Activated CD8-positive, alpha-beta T cell treated with anti-CD3 and anti-CD28 coated beads for 36 hours (primary cell): Measurements from ENCODE around the gene ADAM33. TPM values are rescaled to one million over a fixed set of nuclear protein-coding genes. Genes with fewer than 3 reads are reported as not detected.

Experiments used
- ATAC-seq: fragments of 200-7000 bp; cut with Tn5 transposase; one replicate; pipeline ENCODE4 v1.10.0; 2021; ENCODE audit warnings: mild to moderate bottlenecking, moderate library complexity
- CTCF ChIA-PET: fragments of 350-600 bp; sonication (Branson Sonifier 250); formaldehyde crosslinking; loops from one replicate; lab custom pipeline; 2021; ENCODE audit warnings: antibody characterized with exemption; lab: Charles Lee
- POLR2A ChIA-PET: fragments of 350-600 bp; sonication (Branson Sonifier 250); formaldehyde crosslinking; loops from one replicate; lab custom pipeline; 2021; ENCODE audit warnings: antibody characterized with exemption; lab: Charles Lee
- DNase-seq: peaks from one replicate; pipeline ENCODE4 v3.0.0-alpha.2; 2020
- H3K27ac Mint-ChIP-seq: one replicate; pipeline ENCODE4 v1.8.0; 2021; ENCODE audit warnings: mild to moderate bottlenecking, mixed read lengths
- H3K27me3 Mint-ChIP-seq: one replicate; pipeline ENCODE4 v1.8.0; 2021; ENCODE audit warnings: mixed read lengths
- H3K36me3 Mint-ChIP-seq: one replicate; pipeline ENCODE4 v1.8.0; 2021; ENCODE audit warnings: low read depth, mixed read lengths
- H3K4me1 Mint-ChIP-seq: one replicate; pipeline ENCODE4 v1.8.0; 2021; ENCODE audit warnings: low read depth, mixed read lengths
- H3K4me3 Mint-ChIP-seq: one replicate; pipeline ENCODE4 v1.8.0; 2021; ENCODE audit warnings: mild to moderate bottlenecking, moderate library complexity, mixed read lengths
- H3K9me3 Mint-ChIP-seq: one replicate; pipeline ENCODE4 v1.8.0; 2021; ENCODE audit warnings: mixed read lengths
- CTCF ChIP-seq: fragments of 200-600 bp; IDR thresholded peaks from one replicate; pipeline ENCODE4 v1.8.0; 2022; ENCODE audit warnings: antibody characterized with exemption, mild to moderate bottlenecking
- intact Hi-C: fragments of 100-400 bp; cut with micrococcal nuclease; formaldehyde crosslinking; loops from one replicate; pipeline ENCODE4 v1.10.0; 2022
- total RNA-seq, 2 experiments: library from RNA; stranded (reverse); gene quantifications; one replicate each; pipeline ENCODE4 v1.2.3, GENCODE V29; 2021

Gene ADAM33
- total RNA-seq, 2 experiments from 2014 or later = not detected

GRCh38 chr20:3714092-3714491 is 32.3 kb upstream of the ADAM33 start:
- Mint-ChIP-seq H3K27ac (no peak overlapping the region), H3K4me1 (no peaks in the 10 kb centered on the region), H3K27me3 (peaks cover 4% of the 10 kb centered on the region), H3K4me3 (no peak overlapping the region), H3K36me3 (no peaks in the 10 kb centered on the region), H3K9me3 (no peaks in the 10 kb centered on the region)
- CTCF ChIA-PET = interaction anchor here (1.0 kb wide), 1 partner anchor 37 kb away, joined by 7 read pairs; no protein-coding TSS in a partner anchor
- no peak for TF ChIP-seq CTCF
- POLR2A ChIA-PET = no interaction called here
- intact Hi-C loops = loop anchor here (5.0 kb wide), 1 partner anchor 37 kb away; no protein-coding TSS in a partner anchor
- DNase-seq (no peak), ATAC-seq (no peak)

GRCh38 chr20:3712279-3712873 is 30.6 kb upstream of the ADAM33 start, which contains the start of gene SIGLEC1:
TSS of gene SIGLEC1 (minus strand) at chr20:3712600. CDS start at chr20:3707128, 5,472 bp downstream.
- Mint-ChIP-seq H3K4me1 (no peaks in the 10 kb centered on the region), H3K36me3 (no peaks in the 10 kb centered on the region), H3K27me3 (peaks cover 1% of the 10 kb centered on the region), H3K27ac (no peak within 1 kb of the TSS), H3K4me3 (no peak within 1 kb of the TSS), H3K9me3 (no peaks in the 10 kb centered on the region)
- intact Hi-C loops = loop anchor here (5.0 kb wide), 1 partner anchor 35 kb away; no protein-coding TSS in a partner anchor
- ChIA-PET CTCF (interaction anchor here (0.7 to 1.3 kb wide), 2 partner anchors 8 to 36 kb away, joined by 4 read pairs; no protein-coding TSS in a partner anchor), POLR2A (no interaction called here)
- DNase-seq (no peak), ATAC-seq (no peak)
- no peak for TF ChIP-seq CTCF

- ChIA-PET POLR2A (interaction anchor here (0.6 kb wide), 1 partner anchor 492 kb away, joined by 3 read pairs; no protein-coding TSS in a partner anchor), CTCF (interaction anchor here (0.6 to 5.7 kb wide), 55 partner anchors 8 to 489 kb away, joined by 3 to 79 read pairs (median 5); partner anchors contain the start of genes ADISSP and ATRN)
- Mint-ChIP-seq H3K36me3 (no peaks in the 10 kb centered on the region), H3K27ac (no peak overlapping the region), H3K4me1 (no peaks in the 10 kb centered on the region), H3K4me3 (no peak overlapping the region), H3K27me3 (peaks cover 1% of the 10 kb centered on the region), H3K9me3 (no peaks in the 10 kb centered on the region)
- intact Hi-C loops = loop anchor here (5.0 kb wide), 1 partner anchor 34 kb away; no protein-coding TSS in a partner anchor
- TF ChIP-seq CTCF = no peak
- DNase-seq = no peak
- no peak for ATAC-seq
Measured at GRCh38 chr20:3711484-3711941, 29.7 kb upstream of the ADAM33 start.

DNA sequence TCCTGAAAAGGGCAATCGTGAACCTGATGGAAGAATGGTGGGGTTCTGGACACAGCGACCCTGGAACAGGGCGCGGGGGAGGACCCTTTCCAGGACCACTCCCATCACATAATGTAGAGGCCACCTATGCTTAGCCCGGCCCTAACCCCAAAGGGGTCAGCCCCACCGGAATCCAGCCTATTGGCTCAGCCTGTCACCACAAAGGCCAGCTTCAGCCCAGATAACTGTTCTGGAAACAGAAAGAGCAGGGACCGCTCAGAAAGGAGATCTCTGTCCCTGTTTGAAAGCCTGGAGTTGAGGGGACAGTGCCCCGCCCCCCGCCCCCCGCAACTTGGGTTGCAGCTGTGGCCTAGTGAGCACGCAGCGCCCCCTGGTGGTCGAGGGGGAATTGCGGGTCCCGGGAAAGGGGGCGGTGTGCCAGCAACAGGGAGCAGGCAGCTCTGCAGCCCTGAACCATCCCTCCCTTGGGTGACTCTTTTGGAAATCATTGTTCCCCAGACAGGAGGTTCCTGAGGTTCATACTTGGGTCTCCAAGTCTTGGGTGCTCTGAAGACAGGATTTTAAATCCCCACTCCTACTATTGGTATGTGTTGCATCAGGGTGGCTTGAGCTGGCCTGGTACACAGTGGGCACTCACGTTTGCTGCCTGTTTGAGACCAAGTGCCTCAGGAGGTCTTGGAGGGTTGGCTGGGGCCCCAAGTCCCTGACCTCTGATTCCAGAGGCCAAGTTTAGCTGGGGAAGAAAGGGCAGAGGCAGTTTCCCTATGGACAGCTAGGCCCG is 29.1 kb upstream of the ADAM33 start:
- Mint-ChIP-seq H3K27me3 (peaks cover 1% of the 10 kb centered on the region), H3K36me3 (no peaks in the 10 kb centered on the region), H3K27ac (no peak overlapping the region), H3K4me3 (no peak overlapping the region), H3K9me3 (no peaks in the 10 kb centered on the region), H3K4me1 (no peaks in the 10 kb centered on the region)
- ATAC-seq = peak; percentile 86
- peak; percentile 86 for DNase-seq
- peak; percentile 96 for TF ChIP-seq CTCF
- intact Hi-C loops = loop anchor here (5.0 kb wide), 1 partner anchor 34 kb away; no protein-coding TSS in a partner anchor
- POLR2A ChIA-PET = interaction anchor here (0.6 kb wide), 1 partner anchor 492 kb away, joined by 3 read pairs; no protein-coding TSS in a partner anchor
- CTCF ChIA-PET = interaction anchor here (0.6 to 5.7 kb wide), 60 partner anchors 9 to 969 kb away, joined by 3 to 79 read pairs (median 5); partner anchors contain the start of genes ADISSP and ATRN
